Suppressor macrophage treated with lipopolysaccharide for 1 hour (primary cell): ENCODE data around the gene KATNAL1.

Experiments
- DNase-seq, 3 donors: peaks; one replicate each; pipeline ENCODE4 v3.0.0-alpha.2; 2020 to 2022

The KATNAL1 gene

GRCh38 chr13:30158774-30159445, 148.4 kb downstream of the KATNAL1 start:
- no peak for DNase-seq

GRCh38 chr13:30157616-30157993, 149.7 kb downstream of the KATNAL1 start:
- no peak for DNase-seq

GRCh38 chr13:30156826-30157615, 150.3 kb downstream of the KATNAL1 start:
- DNase-seq = no peak

GRCh38 chr13:30156270-30156669, 151.1 kb downstream of the KATNAL1 start:
- no peak for DNase-seq

GRCh38 chr13:30154931-30155330, 152.4 kb downstream of the KATNAL1 start:
- DNase-seq = no peak

GRCh38 chr13:30154531-30154930, 152.8 kb downstream of the KATNAL1 start:
- no peak for DNase-seq

GRCh38 chr13:30153545-30154426, 153.6 kb downstream of the KATNAL1 start:
- DNase-seq = no peak
